MM.1S (cell line): ENCODE results near the gene PMFBP1.

Experiments
- EZH2phosphoT487 ChIP-seq: fragments of 300-600 bp; sonication (generic); IDR thresholded peaks from 2 replicates; pipeline ENCODE4 v1.6.1; 2018; ENCODE audit warnings: antibody characterized with exemption, low read length
- TF ChIP-seq, protein P1 (sequence below): fragments of 300-600 bp; sonication (generic); IDR thresholded peaks from 2 replicates; pipeline ENCODE4 v1.5.1; 2016; ENCODE audit warnings: antibody characterized with exemption, low read length, mixed read lengths

DNA sequence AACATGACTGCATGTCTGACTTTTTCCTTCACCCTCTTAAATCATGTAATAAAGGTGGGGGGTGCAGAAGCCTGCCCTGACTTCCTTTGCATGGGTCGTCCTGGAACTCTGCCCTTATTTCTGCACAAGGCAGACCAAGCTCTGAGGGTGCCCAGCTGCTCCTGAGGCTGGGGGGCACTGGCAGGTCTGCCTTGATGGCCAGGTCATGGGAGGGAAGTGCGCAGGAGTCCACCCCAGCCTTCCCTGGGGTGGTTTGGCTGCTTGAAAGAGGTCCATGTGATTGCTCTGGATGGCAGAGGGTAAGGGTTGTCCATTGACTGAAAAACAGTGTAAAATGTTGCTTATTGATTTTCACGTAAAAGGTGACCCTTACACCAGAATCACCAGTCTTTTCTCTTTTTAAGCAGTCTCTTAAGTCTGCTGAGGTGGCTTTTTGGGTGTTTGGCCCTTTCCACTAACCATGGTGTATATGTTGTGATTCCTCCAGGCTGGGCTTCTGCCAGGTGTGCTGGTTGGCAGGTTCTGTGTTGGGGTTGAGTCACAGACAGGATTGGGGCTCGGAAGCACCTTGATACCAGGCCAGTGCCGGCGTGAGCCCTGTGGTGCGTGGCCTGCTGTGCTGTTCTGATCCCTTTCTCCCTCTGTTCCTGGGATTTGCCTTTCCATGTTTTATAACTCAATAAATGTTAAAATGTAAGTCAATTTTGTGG lies 58.9 kb downstream of the PMFBP1 start:
- TF ChIP-seq, protein P1, sequence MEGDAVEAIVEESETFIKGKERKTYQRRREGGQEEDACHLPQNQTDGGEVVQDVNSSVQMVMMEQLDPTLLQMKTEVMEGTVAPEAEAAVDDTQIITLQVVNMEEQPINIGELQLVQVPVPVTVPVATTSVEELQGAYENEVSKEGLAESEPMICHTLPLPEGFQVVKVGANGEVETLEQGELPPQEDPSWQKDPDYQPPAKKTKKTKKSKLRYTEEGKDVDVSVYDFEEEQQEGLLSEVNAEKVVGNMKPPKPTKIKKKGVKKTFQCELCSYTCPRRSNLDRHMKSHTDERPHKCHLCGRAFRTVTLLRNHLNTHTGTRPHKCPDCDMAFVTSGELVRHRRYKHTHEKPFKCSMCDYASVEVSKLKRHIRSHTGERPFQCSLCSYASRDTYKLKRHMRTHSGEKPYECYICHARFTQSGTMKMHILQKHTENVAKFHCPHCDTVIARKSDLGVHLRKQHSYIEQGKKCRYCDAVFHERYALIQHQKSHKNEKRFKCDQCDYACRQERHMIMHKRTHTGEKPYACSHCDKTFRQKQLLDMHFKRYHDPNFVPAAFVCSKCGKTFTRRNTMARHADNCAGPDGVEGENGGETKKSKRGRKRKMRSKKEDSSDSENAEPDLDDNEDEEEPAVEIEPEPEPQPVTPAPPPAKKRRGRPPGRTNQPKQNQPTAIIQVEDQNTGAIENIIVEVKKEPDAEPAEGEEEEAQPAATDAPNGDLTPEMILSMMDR = no peak
- no peak for TF ChIP-seq EZH2phosphoT487
